Stimulated activated CD4-positive, alpha-beta T cell treated with anti-CD3 and anti-CD28 coated beads, Interleukin-1b, Interleukin-23, amount 100 ng/mL, for 24 hours (primary cell): ENCODE results near the gene STIMATE.
A peak's percentile ranks its signal among the peaks of the same experiment; 100 is the strongest.

Source experiments
- DNase-seq, 4 experiments: peaks; one replicate each; pipeline ENCODE4 v3.0.0-alpha.2; 2020; ENCODE audit warnings: low read depth in 4 of 4, low spot score in 1 of 4

The STIMATE gene

GRCh38 chr3:52894756-52895155, 2.6 kb downstream of the STIMATE start:
- no peak for DNase-seq

- DNase-seq, result no peak
Measured at GRCh38 chr3:52893723-52894122, 3.6 kb downstream of the STIMATE start.

- DNase-seq, result no peak
Measured at GRCh38 chr3:52892625-52893311, 4.6 kb downstream of the STIMATE start.

- no peak for DNase-seq
Measured at GRCh38 chr3:52892290-52892624, 5.1 kb downstream of the STIMATE start.

- no peak for DNase-seq
Measured at GRCh38 chr3:52891615-52892081, 5.7 kb downstream of the STIMATE start.

GRCh38 chr3:52891164-52891563, 6.2 kb downstream of the STIMATE start:
- peak in 1 of 4 experiments; percentile 42 for DNase-seq

GRCh38 chr3:52890735-52891134, 6.6 kb downstream of the STIMATE start:
- peak in 2 of 4 experiments; percentile 11 to 15 for DNase-seq

GRCh38 chr3:52889901-52890300, 7.4 kb downstream of the STIMATE start:
- DNase-seq, result no peak

- DNase-seq, result no peak
Measured at GRCh38 chr3:52887166-52887565, 10.2 kb downstream of the STIMATE start.

- no peak for DNase-seq
Measured at GRCh38 chr3:52886049-52886730, 11.2 kb downstream of the STIMATE start.

GRCh38 chr3:52882377-52882776, 15.0 kb downstream of the STIMATE start:
- DNase-seq, result no peak

- DNase-seq, result no peak
Measured at GRCh38 chr3:52881871-52882270, 15.5 kb downstream of the STIMATE start.

GRCh38 chr3:52880474-52880873, 16.9 kb downstream of the STIMATE start:
- DNase-seq, result no peak

GRCh38 chr3:52880047-52880446, 17.3 kb downstream of the STIMATE start:
- DNase-seq, result no peak

GRCh38 chr3:52879581-52879980, 17.8 kb downstream of the STIMATE start:
- no peak for DNase-seq

GRCh38 chr3:52879090-52879489, 18.3 kb downstream of the STIMATE start:
- DNase-seq, result no peak

GRCh38 chr3:52877085-52877484, 20.3 kb downstream of the STIMATE start:
- no peak for DNase-seq

GRCh38 chr3:52874864-52875587, 22.3 kb downstream of the STIMATE start:
- DNase-seq, result no peak

- no peak for DNase-seq
Measured at GRCh38 chr3:52874160-52874701, 23.1 kb downstream of the STIMATE start.

GRCh38 chr3:52873433-52874159, 23.8 kb downstream of the STIMATE start:
- DNase-seq, result no peak

GRCh38 chr3:52872245-52872644, 25.1 kb downstream of the STIMATE start:
- no peak for DNase-seq
